ELR (cell line): ENCODE results near the gene CAMSAP1.
"Not testable (repeated sequence)": the region's sequence is repeated elsewhere in the genome, so short reads cannot be mapped to it uniquely, and the experiment has no call there.

Experiments
- DNase-seq: peaks from one replicate; pipeline ENCODE4 v3.0.0-alpha.2; 2015; ENCODE audit warnings: low read depth

The CAMSAP1 gene, protein sequence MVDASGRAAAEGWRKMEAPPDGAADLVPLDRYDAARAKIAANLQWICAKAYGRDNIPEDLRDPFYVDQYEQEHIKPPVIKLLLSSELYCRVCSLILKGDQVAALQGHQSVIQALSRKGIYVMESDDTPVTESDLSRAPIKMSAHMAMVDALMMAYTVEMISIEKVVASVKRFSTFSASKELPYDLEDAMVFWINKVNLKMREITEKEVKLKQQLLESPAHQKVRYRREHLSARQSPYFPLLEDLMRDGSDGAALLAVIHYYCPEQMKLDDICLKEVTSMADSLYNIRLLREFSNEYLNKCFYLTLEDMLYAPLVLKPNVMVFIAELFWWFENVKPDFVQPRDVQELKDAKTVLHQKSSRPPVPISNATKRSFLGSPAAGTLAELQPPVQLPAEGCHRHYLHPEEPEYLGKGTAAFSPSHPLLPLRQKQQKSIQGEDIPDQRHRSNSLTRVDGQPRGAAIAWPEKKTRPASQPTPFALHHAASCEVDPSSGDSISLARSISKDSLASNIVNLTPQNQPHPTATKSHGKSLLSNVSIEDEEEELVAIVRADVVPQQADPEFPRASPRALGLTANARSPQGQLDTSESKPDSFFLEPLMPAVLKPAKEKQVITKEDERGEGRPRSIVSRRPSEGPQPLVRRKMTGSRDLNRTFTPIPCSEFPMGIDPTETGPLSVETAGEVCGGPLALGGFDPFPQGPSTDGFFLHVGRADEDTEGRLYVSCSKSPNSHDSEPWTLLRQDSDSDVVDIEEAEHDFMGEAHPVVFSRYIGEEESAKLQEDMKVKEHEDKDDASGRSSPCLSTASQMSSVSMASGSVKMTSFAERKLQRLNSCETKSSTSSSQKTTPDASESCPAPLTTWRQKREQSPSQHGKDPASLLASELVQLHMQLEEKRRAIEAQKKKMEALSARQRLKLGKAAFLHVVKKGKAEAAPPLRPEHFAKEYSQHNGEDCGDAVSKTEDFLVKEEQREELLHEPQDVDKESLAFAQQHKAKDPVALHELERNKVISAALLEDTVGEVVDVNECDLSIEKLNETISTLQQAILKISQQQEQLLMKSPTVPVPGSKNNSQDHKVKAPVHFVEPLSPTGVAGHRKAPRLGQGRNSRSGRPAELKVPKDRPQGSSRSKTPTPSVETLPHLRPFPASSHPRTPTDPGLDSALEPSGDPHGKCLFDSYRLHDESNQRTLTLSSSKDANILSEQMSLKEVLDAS (N-terminal part only)

DNA sequence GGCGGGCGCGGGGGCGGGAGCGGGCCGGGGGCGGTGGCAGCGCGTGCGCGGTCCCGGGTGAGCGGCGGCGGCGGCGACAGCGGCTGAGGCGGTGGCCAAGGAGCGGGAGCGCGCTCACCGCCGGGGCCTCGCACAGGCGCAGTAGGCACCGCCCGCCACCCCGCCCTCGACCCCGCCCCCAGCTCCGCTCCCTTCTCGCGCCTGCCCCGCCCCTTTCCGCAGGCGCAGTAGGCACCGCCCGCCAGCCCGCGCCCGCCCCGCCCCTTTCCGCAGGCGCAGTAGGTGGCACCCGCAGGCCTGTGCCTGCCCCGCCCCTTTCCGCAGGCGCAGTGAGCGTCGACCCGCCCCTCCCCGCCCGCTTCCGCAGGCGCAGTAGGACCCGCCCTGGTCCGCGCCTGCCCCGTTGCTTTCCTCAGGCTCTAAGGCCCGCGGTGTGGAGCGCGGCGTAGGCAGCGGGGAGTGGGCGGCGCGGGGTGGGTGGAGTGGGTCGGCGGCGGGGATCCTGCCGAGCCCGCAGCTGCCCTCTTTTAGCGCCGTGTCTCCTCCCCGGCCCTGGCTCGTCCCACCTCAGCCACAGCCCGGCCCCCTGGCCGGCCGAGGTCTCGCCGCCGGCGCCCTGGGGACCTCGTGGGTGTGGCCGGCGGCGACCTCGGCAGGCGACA is at the start of gene CAMSAP1:
TSS of gene CAMSAP1 (minus strand) at position 116 of the 662 bp plus-strand sequence. CDS start 387 bp downstream, outside the sequence.
- DNase-seq: peak; percentile 92

DNA sequence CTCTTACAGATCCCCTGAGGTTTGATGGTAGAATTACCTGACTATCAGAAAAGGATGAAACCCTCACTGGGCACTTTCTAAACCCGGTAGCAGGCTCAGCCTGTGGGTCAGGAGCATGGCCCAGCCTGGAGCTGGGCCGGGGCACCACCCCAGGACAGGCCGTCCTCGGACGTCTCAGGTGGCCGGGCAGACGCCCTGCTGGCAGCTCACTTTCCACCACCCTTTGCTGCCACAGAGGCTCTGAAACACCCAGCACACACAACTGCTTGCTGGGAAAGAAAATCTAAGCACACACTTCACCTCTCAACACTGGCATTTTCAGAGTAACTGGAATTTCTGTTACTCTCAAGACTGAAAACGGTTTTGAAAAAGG is 49.4 kb upstream of the CAMSAP1 start:
- no peak for DNase-seq

DNA sequence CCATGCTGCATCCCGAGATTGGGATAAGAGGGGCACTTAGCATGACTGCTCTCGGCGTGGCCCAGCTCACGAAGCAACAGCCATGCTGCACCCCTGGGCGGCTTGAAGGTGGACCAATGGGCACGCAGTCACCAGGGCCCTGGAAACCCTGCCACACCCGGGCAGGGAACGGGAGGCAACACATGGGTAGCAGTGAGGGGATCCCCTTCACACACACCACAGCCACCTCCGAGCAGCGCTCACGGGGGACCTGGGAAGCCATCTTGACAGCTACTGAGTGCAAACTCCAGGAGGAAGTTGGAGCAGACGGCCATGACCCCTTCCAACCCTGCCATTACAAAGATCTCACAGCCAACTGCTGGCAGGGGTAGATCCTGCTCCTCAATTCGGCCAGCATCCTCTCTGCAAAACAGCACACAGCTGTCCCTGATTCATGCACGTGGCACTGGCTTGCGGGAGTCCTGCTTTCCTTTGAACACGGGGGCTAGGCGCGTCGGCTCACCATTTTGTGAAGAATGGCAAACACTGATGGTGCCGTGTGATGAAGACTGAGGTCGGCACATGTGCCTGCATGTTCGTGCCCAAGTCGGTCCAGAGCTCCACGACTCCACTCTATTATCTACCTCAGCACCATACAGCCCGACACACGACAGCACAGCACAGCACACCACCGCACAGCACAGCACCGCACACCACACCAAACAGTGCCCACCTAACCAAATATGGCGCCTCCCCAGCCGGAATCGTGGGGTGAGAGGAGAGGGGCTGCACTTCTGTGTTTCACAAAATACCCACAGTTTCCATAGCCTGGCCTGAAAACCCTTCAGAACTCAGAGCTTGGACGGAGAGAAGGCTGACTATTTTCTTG is 48.8 kb upstream of the CAMSAP1 start:
- no peak for DNase-seq

DNA sequence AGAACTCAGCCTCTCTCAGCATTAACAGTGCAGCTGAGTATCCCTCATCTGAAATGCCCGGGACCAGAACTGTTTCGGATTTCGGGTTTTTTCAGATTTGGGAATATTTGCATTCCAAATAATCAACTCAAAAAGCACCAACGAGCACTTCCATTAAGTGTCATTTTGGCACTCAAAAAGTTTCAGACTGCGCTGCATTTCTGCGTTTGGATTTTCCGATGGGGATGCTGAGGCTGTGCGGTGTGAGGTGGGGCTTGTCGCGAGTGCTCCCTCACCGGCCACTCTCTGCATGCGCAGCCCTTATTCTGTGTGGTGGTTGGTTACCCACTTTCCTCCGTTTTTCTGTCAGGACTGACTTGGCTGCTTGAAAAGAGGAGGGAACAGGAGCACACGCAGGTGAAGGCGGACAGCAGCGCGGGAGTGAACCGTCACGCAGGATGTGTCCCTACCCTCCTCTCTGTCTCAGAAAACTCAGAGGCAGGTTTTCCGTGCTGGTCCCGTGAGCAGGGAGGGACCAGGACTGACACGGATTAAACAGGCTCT is 45.4 kb upstream of the CAMSAP1 start:
- DNase-seq: no peak

DNA sequence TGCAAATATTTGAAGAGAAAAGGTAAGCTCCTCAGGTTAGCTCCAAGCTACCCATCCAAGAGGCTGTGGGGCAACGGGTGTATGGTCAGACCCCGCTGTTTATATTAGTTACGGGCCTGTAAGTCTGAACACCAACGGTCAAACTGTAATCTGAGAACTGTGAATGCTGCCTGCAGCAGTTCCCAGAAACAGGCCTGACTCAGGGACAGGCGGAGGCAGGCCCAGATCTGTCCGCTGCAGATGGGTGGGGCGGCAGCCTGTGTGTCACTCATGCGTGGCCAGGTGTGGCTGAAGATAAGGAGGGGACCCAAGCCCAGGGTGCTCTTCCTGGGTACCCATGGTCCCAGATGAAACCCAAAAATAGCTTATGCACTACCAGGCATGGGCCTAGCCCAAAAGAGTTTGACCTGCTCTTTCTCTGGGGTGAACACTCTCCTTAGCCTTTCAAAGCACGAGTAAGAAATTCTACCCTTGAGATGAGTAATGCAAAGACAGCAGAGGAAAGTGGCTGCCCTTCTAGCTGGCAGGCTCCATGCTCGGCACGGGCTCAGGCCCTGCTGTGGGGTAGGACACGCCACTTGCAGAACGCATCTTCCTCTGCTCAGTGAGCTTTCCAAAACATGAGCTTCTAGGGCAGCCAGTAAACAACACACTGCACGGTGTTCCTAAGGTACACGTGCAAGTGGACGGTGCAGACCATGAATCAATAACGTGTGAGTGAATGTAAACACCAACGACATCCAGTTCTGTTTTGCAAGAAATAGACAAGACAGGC is 44.7 kb upstream of the CAMSAP1 start:
- DNase-seq: peak; percentile 19

DNA sequence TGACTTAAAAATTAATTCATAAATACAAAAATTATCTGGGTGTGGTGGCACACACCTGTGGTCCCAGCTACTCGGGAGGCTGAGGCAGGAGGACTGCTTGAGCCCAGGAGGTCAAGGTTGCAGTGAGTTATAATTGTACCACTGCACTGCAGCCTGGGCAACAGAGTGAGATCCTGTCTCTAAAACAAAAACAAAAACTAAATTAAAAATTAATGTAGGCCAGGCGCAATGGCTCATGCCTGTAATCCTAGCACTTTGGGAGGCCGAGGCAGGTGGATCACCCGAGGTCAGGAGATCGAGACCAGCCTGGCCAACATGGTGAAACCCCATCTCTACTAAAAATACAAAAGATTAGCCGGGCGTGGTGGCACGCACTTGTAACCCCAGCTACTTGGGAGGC is 44.0 kb upstream of the CAMSAP1 start:
- not testable (repeated sequence) for DNase-seq

DNA sequence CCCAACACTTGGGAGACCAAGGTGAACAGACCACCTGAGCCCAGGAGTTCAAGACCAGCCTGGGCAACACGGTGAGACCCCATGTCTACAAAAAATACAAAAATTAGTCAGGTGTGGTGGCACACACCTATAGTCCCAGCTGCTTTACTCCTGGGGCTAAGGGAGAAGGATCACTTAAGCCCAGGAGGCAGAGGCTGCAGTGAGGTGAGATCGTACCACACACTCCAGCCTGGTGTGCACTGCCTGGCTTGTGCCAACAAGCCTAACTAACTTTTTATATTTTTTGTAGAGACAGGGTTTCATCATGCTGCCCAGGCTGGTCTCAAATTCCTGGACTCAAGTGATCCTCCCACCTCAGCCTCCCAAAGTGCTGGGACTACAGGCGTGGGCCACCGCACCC is 43.5 kb upstream of the CAMSAP1 start:
- DNase-seq: not testable (repeated sequence)

DNA sequence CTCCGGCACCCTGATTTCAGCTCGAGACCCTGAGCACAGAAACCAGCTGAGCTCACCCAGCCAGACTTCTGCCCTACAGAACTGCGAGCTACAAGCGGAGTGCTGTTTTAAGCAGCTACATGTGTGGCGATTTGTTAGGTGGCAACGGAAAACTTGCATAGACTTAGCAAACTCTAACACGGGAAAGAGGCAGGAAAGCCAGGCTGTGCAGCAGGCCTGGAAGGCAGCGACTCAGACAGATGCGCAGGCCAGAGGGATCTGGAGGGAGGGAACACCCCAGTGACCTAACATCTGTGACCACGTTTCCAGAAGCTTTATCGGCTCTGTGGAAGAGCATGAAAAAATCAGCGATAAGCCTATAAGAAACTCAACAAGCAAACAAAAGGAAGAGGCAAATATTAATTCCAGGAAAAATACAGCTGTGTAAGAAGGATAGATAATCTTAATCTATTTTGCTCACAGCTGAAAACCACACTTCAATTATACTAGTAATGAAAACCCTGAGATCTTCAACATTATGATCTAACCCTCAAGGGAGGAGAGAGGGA is 42.9 kb upstream of the CAMSAP1 start:
- no peak for DNase-seq

DNA sequence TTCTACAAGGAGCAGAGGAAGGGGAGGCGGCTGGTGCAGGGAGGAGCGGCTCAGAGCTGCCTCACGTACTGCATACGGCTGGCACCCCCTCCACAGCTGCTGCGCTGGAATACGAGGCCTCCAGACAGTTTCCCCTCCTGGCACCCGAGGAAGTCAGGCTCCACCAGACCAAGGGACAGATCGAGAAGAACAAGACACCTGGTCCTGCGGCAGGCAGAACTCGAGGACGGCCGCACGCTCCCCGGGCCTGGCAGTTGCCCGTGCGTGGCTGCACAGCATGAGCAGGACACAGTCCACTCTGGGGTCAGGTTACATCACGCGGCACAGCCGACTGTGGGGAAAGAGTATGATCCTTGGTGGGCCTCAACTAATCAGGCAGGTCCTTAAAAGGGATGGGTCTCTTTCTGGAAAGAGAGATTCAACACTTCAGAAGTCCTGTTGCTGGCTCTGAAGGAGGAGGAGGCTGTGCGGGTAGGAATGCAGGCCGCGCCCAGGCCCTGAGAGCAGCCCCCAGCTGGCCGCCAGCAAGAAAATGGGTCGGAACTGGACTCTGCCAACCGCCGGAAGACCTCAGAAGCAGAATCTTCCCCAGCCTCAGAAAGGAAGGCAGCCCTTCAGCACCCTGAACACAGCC is 42.3 kb upstream of the CAMSAP1 start:
- no peak for DNase-seq

DNA sequence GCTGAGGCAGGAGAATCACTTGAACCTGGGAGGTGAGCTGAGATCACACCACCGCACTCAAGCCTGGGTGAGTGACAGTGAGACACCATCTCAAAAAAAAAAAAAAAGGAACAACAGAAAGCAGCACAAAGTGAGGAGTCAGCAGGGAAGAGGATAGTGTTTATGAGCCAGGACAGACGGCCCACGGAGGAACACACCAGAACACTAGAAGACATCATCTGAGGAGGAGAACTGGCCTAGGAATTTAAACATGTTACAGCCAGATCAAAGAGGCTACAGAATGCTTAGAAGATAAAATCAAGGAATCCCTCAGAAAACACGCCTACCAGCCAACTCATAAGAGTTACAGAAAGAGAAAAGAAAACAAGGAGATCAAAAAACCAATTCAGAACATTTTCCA is 41.6 kb upstream of the CAMSAP1 start:
- no peak for DNase-seq

DNA sequence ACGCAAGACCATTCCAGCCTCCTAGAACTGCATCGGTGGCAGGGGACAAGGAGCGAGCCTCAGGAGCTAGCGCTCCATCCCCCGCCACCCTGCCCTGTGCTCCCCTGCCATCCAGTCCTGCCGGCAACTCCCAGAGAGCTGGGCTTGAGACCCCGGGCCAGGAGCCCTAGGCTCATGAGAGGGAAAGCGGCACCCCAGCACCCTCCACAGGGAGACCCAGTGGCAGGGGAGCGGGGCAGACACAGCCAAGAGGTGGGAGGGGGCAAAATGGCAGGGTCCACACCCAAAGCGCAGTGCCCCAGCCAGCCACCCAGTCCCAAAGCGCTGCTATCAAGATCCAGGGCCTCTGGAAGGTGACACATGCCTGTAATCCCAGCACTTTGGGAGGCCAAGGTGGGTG is 41.1 kb upstream of the CAMSAP1 start:
- DNase-seq: no peak

DNA sequence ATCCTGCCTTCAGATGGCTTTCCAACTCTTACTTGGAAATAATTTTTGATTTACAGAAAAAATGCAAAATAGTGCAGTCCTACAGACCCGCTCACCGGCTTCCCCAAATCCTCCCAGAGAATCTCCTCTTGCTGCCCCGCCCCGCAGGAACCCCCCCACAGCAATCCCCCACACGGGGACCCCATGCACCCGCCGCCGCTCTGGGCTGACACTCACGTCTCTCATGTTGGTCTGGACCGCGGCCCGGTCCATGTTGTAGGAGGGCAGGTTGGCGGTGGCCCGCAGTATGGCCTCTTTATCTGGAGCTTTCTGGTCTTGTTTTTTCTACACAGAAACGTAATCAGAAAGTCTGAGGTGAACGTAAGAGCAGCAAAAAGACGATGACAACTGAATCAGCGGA is 40.2 kb upstream of the CAMSAP1 start:
- no peak for DNase-seq

DNA sequence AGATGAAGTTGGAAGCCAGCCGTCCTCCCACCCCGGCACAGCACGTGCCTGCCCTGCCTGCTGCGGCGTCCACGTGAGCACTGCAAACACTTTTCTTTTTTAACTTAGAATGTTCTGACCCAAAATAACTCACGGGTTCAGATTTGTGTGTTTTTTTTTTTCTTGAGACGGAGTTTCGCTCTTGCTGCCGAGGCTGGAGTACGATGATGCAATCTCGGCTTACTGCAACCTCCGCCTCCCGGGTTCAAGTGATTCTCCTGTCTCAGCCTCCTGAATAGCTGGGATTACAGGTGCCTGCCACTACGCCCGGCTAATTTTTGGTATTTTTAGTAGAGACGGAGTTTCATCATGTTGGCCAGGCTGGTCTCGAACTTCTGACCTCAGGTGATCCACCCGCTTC is 39.8 kb upstream of the CAMSAP1 start:
- DNase-seq: not testable (repeated sequence)

DNA sequence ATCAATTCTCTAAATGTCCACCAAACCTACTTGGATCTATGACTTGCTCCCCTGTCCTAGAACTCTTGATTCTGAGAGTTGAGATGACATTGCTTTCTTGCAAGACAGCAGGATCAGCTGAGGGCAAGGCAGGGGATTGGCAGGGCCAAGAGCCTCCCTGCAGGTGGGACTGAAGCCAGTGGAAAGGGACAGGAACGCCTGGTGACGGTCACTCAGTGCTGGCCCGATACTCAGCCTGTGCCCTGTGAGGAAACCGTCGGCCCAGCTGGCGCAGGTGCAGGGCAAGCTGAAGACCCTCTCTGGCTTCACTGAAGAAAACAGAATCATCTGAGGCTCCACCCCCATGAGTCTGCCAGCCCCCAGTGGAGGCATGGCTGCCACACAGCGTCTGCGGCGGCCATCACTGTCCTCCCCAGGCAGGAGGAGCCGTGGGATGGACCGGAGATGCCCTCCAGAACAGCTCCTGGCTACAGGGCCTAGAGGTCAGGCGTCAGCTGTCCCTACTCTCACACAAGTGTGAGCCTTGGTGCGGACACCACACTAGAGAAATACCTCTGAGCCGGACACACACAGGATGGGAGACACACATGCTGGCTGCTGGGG is 39.1 kb upstream of the CAMSAP1 start:
- DNase-seq: no peak

DNA sequence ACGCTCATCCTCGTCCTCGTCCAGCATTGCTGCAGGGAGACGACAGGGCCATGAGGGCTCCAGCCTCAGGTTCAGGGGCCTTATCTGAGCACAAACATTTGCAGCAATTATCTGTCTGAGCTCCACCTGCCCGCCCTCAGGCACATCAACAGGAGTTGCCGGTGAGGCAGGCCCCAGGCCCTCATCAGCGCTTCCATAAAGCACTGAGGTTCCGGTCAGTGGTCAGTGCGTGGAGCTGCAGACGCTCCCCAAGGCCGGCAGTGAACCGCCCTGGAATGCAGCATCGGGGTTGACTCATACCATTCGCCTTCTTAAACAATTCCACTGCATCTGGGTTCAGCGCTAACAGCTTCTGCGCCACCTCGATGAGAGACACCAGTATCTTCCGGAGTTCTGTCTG is 38.6 kb upstream of the CAMSAP1 start:
- DNase-seq: no peak

DNA sequence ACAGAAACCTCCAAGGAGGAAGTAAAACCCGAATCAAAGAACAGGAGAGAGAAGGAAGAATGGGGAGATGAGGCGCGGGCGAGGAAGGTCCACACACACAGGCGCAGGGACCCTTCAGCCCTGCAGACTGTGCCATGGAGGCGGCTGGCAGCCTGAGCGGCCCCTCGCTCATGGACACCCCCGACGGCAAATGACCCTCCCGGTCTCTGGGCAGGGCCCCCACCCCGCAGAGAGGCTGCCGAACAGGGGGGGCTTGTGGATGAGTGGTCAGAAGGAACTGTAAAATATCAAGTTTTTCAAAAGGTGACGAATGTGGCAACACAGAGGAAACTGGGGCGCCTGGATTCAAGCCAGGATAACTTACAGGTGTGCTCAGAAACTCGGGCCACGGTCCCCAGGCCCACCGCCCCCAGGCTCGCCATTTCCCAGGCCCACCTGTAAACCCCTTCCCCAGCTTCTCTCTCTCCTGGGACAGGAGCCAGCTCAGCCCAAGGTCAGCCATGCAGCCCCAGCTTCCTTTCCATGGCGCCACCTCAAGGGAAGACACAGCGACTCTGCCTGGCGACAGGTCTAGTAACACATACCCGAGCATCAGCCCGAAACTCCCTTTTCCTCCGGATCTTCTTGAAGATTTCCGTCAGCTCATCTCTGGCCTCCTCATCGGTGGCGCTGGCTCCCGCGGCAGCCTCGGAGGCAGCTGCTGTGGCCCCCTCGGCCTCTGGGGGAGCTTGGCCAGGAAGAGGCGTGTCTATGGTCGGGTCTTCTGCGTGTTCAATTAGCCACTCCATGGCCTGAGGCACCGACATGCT is 37.3 kb upstream of the CAMSAP1 start:
- no peak for DNase-seq

DNA sequence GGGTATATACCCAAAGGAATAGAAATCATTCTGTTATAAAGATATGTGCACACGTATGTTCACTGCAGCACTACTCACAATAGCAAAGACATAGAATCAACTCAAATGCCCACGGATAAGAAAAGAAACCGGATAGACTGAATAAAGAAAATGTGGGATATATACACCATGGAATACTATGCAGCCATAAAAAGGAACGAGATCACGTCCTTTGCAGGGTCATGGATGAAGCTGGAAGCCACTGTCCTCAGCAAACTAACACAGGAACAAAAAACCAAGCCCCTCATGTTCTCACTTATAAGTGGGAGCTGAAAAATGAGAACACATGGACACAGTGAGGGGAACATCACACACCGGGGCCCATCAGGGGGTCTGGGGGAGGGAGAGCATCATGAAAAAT is 36.3 kb upstream of the CAMSAP1 start:
- not testable (repeated sequence) for DNase-seq
